Nephron progenitor cell (in vitro differentiated cells): ENCODE results near the gene ATP13A4.

ENCODE experiments used
- DNase-seq: peaks from one replicate; pipeline ENCODE4 v3.0.0; 2021
- H3K27ac Mint-ChIP-seq: 2 replicates; pipeline ENCODE4 v1.8.0; 2021; ENCODE audit warnings: mild to moderate bottlenecking, moderate library complexity, mixed read lengths
- H3K27me3 Mint-ChIP-seq: 2 replicates; pipeline ENCODE4 v1.8.0; 2021; ENCODE audit warnings: mild to moderate bottlenecking, low read depth, mixed read lengths; ENCODE audit not compliant: poor library complexity
- H3K36me3 Mint-ChIP-seq: 2 replicates; pipeline ENCODE4 v1.8.0; 2021; ENCODE audit warnings: low read depth, mixed read lengths
- H3K4me1 Mint-ChIP-seq: 2 replicates; pipeline ENCODE4 v1.8.0; 2021; ENCODE audit warnings: mixed read lengths
- H3K4me3 Mint-ChIP-seq: 2 replicates; pipeline ENCODE4 v1.8.0; 2021; ENCODE audit warnings: mild to moderate bottlenecking, moderate library complexity, mixed read lengths
- H3K9me3 Mint-ChIP-seq: 2 replicates; pipeline ENCODE4 v1.8.0; 2021; ENCODE audit warnings: mild to moderate bottlenecking, moderate library complexity, mixed read lengths
- TF ChIP-seq, protein P1 (sequence below): fragments of 200-600 bp; sonication (generic); IDR thresholded peaks from 2 replicates; pipeline ENCODE4 v1.5.0; 2021; ENCODE audit warnings: antibody characterized with exemption

ATP13A4 gene

DNA sequence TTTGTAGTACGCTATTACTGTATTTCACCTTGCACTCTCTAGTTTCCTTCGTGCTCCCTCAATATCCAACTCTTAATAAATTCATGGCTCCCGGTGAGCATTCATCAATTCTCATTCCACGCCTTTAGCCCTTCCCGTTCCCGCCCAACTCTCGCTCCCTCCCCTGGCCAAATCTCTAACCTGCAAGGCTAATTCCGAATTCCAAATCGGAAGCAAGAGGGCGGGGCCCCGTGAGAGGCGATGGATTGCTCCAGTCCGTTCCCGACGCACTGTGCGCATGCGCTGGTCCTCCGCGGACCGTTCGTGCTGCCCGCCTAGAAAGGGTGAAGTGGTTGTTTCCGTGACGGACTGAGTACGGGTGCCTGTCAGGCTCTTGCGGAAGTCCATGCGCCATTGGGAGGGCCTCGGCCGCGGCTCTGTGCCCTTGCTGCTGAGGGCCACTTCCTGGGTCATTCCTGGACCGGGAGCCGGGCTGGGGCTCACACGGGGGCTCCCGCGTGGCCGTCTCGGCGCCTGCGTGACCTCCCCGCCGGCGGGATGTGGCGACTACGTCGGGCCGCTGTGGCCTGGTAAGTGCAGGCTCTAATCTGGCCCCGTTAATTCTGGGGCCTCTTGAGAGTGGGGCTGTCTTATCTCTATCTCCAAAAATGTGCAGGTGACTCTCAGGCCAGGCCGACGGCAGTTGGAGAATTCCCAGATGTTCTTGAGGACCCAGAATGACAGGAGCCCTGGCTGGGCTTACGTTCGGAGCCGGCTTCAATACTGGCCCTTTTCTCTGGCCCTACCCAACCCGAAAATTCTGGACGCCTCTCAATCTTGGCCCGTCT is 38.4 kb upstream of the ATP13A4 start, which contains the start of gene OPA1:
TSS of gene OPA1 (plus strand) at position 368 of the 827 bp plus-strand sequence. CDS start at position 538, 170 bp downstream.
- peaks cover 5% of the 10 kb centered on the region for H3K27me3 Mint-ChIP-seq
- H3K9me3 Mint-ChIP-seq, result no peaks in the 10 kb centered on the region
- H3K4me1 Mint-ChIP-seq, result peaks cover 38% of the 10 kb centered on the region
- peaks cover 22% of the 10 kb centered on the region for H3K36me3 Mint-ChIP-seq
- peak within 1 kb of the TSS; percentile 88 for H3K27ac Mint-ChIP-seq
- TF ChIP-seq, protein P1, sequence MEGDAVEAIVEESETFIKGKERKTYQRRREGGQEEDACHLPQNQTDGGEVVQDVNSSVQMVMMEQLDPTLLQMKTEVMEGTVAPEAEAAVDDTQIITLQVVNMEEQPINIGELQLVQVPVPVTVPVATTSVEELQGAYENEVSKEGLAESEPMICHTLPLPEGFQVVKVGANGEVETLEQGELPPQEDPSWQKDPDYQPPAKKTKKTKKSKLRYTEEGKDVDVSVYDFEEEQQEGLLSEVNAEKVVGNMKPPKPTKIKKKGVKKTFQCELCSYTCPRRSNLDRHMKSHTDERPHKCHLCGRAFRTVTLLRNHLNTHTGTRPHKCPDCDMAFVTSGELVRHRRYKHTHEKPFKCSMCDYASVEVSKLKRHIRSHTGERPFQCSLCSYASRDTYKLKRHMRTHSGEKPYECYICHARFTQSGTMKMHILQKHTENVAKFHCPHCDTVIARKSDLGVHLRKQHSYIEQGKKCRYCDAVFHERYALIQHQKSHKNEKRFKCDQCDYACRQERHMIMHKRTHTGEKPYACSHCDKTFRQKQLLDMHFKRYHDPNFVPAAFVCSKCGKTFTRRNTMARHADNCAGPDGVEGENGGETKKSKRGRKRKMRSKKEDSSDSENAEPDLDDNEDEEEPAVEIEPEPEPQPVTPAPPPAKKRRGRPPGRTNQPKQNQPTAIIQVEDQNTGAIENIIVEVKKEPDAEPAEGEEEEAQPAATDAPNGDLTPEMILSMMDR, result no peak
- peak; percentile 97 for DNase-seq
- peak within 1 kb of the TSS; percentile 97 for H3K4me3 Mint-ChIP-seq

DNA sequence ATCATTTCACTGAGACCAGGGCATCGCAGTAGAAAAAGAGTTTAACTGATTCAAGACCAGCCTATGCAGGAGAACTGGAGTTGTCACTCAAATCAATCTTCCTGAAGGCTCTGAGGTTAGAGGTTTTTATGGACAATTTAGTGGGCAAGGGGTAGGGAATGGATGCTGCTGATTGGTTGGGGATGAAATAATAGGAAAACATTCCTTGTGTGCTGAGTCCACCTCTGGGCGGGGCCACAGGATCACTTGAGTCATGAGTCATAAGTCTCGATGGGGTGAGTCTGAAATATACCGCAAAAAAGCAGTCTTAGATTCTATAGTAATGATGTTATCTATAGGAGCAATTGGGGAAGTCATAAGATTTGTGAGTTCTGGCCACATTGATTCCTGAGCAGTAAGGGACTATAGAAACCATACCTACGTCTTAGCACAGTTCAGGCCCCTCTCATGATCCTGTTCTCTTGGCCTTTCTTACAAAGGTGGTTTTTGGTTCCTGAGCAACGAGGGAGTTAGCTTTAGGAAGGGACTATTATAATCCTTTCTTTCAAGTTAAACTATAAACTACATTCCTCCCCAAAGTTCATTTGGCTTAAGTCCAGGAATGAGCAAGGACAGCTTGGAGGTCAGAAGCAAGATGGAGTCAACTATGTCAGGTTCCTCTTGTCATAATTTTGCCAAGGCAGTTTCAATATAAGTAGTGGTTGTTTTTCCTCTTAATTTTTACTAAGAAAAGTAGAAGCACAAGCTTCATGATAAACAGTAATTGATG is 35.6 kb upstream of the ATP13A4 start:
- Mint-ChIP-seq H3K4me3 (no peak overlapping the region), H3K4me1 (peaks cover 28% of the 10 kb centered on the region), H3K27ac (no peak overlapping the region), H3K27me3 (peaks cover 7% of the 10 kb centered on the region), H3K36me3 (no peaks in the 10 kb centered on the region), H3K9me3 (no peaks in the 10 kb centered on the region)
- no peak for DNase-seq
- TF ChIP-seq, protein P1, result no peak

DNA sequence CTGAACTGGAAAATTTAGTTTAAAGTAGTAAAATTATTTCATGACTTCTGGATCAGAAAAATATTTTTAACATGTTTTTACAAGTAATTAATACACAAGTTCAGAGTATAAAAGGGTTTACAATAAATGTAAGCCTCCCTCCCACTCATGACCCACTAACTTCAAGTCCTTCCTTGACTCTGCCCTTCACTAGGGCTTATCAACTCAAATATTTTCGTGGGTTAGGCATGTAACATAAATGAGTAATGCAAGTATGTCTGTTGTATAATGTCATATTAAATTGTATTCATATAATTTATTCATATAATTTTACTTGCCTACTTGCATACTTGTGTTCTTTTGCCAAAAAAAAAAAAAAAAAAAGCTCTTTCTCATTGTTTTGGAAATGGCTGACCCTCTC is 34.9 kb upstream of the ATP13A4 start:
- Mint-ChIP-seq H3K27ac (no peak overlapping the region), H3K27me3 (peaks cover 11% of the 10 kb centered on the region), H3K36me3 (no peaks in the 10 kb centered on the region), H3K4me1 (peaks cover 22% of the 10 kb centered on the region), H3K4me3 (no peak overlapping the region), H3K9me3 (no peaks in the 10 kb centered on the region)
- TF ChIP-seq, protein P1, result no peak
- DNase-seq, result no peak

DNA sequence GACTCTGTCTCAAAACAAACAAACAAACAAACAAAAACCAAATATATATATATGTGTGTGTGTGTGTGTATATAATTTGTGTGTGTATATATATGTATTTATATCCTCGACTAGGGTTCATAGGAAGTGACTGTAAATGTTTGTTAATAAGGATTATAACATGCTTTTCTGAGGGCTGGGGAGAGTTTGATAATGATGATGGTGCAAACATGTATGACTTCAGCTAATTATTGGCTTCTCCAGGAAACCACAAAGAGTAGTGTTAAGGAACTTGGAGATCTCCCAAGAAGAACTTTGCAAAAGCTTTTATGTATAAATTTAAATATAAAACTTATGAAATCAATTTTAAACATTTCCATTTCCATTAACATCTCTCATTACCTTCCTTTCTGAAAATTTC is 34.4 kb upstream of the ATP13A4 start:
- peaks cover 11% of the 10 kb centered on the region for H3K27me3 Mint-ChIP-seq
- DNase-seq, result no peak
- no peaks in the 10 kb centered on the region for H3K9me3 Mint-ChIP-seq
- no peaks in the 10 kb centered on the region for H3K36me3 Mint-ChIP-seq
- H3K4me3 Mint-ChIP-seq, result no peak overlapping the region
- TF ChIP-seq, protein P1, result no peak
- H3K4me1 Mint-ChIP-seq, result peaks cover 18% of the 10 kb centered on the region
- no peak overlapping the region for H3K27ac Mint-ChIP-seq

DNA sequence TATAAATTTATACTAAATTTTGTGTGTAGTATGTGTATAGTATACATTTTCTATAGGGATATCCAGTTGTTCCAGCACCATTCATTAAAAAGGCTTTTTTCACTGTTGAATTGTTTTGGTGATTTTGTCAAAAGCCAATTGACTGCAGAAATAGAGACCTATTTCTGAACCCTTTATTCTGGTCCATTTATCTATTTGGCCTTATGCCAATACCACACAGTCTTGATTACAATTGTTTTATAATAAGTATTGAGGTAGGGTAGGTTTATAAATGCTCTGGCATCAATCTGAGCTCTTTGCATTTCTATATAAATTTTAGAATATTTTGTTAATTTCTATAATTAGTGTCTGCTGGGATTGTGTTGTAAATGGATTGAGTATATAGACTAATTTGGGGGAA is 31.8 kb upstream of the ATP13A4 start:
- TF ChIP-seq, protein P1, result no peak

More for the DNA sequence above, 31.8 kb upstream of the ATP13A4 start:
- H3K27me3 Mint-ChIP-seq, result peaks cover 11% of the 10 kb centered on the region
- H3K36me3 Mint-ChIP-seq, result no peaks in the 10 kb centered on the region
- no peak overlapping the region for H3K4me3 Mint-ChIP-seq
- H3K4me1 Mint-ChIP-seq, result no peaks in the 10 kb centered on the region
- H3K9me3 Mint-ChIP-seq, result no peaks in the 10 kb centered on the region
- H3K27ac Mint-ChIP-seq, result no peak overlapping the region
- no peak for DNase-seq
